ENCODE measurements around the gene IGFN1. TPM values are rescaled to one million over a fixed set of nuclear protein-coding genes. Genes with fewer than 3 reads are reported as not detected.
"Not testable (repeated sequence)": the region's sequence is repeated elsewhere in the genome, so short reads cannot be mapped to it uniquely, and the experiment has no call there.

IGFN1 gene
- total RNA-seq, 1 donor from 2014 or later = 0.52 TPM

- Histone ChIP-seq H3K9me3 (ENCODE audit: control insufficient read depth in 3 of 3, low read length in 3 of 3) (no peaks in the 10 kb centered on the region), H3K4me1 (ENCODE audit: control insufficient read depth in 3 of 3, insufficient read depth in 3 of 3, low read length in 3 of 3) (no peaks in the 10 kb centered on the region), H3K4me3 (ENCODE audit: low read length in 3 of 3) (no peak overlapping the region), H3K27me3 (ENCODE audit: control insufficient read depth in 3 of 3, insufficient read depth in 3 of 3, low read length in 3 of 3) (no peaks in the 10 kb centered on the region), H3K36me3 (ENCODE audit: control insufficient read depth in 3 of 3, insufficient read depth in 3 of 3, low read length in 3 of 3) (peaks cover 0 to 40% (median 13%) of the 10 kb centered on the region in 3 donors), H3K27ac (ENCODE audit: low read depth, low read length) (no peak overlapping the region), H3K9ac (ENCODE audit: low read depth in 1 of 3, low read length in 3 of 3) (no peak overlapping the region)
Measured at GRCh38 chr1:201229771-201230635, 39.4 kb downstream of the IGFN1 start.

- H3K27ac ChIP-seq (ENCODE audit: low read depth, low read length) = no peak overlapping the region
- H3K4me3 ChIP-seq (ENCODE audit: low read length in 3 of 3) = no peak overlapping the region
- peaks cover 0 to 34% (median 11%) of the 10 kb centered on the region in 3 donors for H3K36me3 ChIP-seq (ENCODE audit: control insufficient read depth in 3 of 3, insufficient read depth in 3 of 3, low read length in 3 of 3)
- no peaks in the 10 kb centered on the region for H3K4me1 ChIP-seq (ENCODE audit: control insufficient read depth in 3 of 3, insufficient read depth in 3 of 3, low read length in 3 of 3)
- H3K9ac ChIP-seq (ENCODE audit: low read depth in 1 of 3, low read length in 3 of 3) = no peak overlapping the region
- H3K27me3 ChIP-seq (ENCODE audit: control insufficient read depth in 3 of 3, insufficient read depth in 3 of 3, low read length in 3 of 3) = no peaks in the 10 kb centered on the region
- H3K9me3 ChIP-seq (ENCODE audit: control insufficient read depth in 3 of 3, low read length in 3 of 3) = no peaks in the 10 kb centered on the region
Measured at GRCh38 chr1:201230676-201231075, 40.1 kb downstream of the IGFN1 start.

- not testable (repeated sequence) for H3K4me3 ChIP-seq (ENCODE audit: low read length in 3 of 3); H3K27ac ChIP-seq (ENCODE audit: low read depth, low read length); H3K4me1 ChIP-seq (ENCODE audit: control insufficient read depth in 3 of 3, insufficient read depth in 3 of 3, low read length in 3 of 3); H3K36me3 ChIP-seq (ENCODE audit: control insufficient read depth in 3 of 3, insufficient read depth in 3 of 3, low read length in 3 of 3); H3K27me3 ChIP-seq (ENCODE audit: control insufficient read depth in 3 of 3, insufficient read depth in 3 of 3, low read length in 3 of 3); H3K9me3 ChIP-seq (ENCODE audit: control insufficient read depth in 3 of 3, low read length in 3 of 3); H3K9ac ChIP-seq (ENCODE audit: low read depth in 1 of 3, low read length in 3 of 3)
Measured at GRCh38 chr1:201239646-201240045, 49.0 kb downstream of the IGFN1 start.

GRCh38 chr1:201240171-201240570, 49.5 kb downstream of the IGFN1 start:
- Histone ChIP-seq H3K4me3 (ENCODE audit: low read length in 3 of 3) (no peak overlapping the region), H3K36me3 (ENCODE audit: control insufficient read depth in 3 of 3, insufficient read depth in 3 of 3, low read length in 3 of 3) (no peaks in the 10 kb centered on the region), H3K9me3 (ENCODE audit: control insufficient read depth in 3 of 3, low read length in 3 of 3) (no peaks in the 10 kb centered on the region), H3K27me3 (ENCODE audit: control insufficient read depth in 3 of 3, insufficient read depth in 3 of 3, low read length in 3 of 3) (peaks cover 0 to 8% (median 0%) of the 10 kb centered on the region in 3 donors), H3K27ac (ENCODE audit: low read depth, low read length) (no peak overlapping the region), H3K4me1 (ENCODE audit: control insufficient read depth in 3 of 3, insufficient read depth in 3 of 3, low read length in 3 of 3) (no peaks in the 10 kb centered on the region), H3K9ac (ENCODE audit: low read depth in 1 of 3, low read length in 3 of 3) (no peak overlapping the region)

GRCh38 chr1:201241736-201242135, 51.1 kb downstream of the IGFN1 start:
- H3K9ac ChIP-seq (ENCODE audit: low read depth in 1 of 3, low read length in 3 of 3) = no peak overlapping the region
- peaks cover 0 to 8% (median 0%) of the 10 kb centered on the region in 3 donors for H3K27me3 ChIP-seq (ENCODE audit: control insufficient read depth in 3 of 3, insufficient read depth in 3 of 3, low read length in 3 of 3)
- no peaks in the 10 kb centered on the region for H3K9me3 ChIP-seq (ENCODE audit: control insufficient read depth in 3 of 3, low read length in 3 of 3)
- H3K36me3 ChIP-seq (ENCODE audit: control insufficient read depth in 3 of 3, insufficient read depth in 3 of 3, low read length in 3 of 3) = no peaks in the 10 kb centered on the region
- H3K4me3 ChIP-seq (ENCODE audit: low read length in 3 of 3) = no peak overlapping the region
- H3K4me1 ChIP-seq (ENCODE audit: control insufficient read depth in 3 of 3, insufficient read depth in 3 of 3, low read length in 3 of 3) = no peaks in the 10 kb centered on the region
- H3K27ac ChIP-seq (ENCODE audit: low read depth, low read length) = no peak overlapping the region

- H3K4me1 ChIP-seq (ENCODE audit: control insufficient read depth in 3 of 3, insufficient read depth in 3 of 3, low read length in 3 of 3) = no peaks in the 10 kb centered on the region
- no peaks in the 10 kb centered on the region for H3K36me3 ChIP-seq (ENCODE audit: control insufficient read depth in 3 of 3, insufficient read depth in 3 of 3, low read length in 3 of 3)
- no peak overlapping the region for H3K4me3 ChIP-seq (ENCODE audit: low read length in 3 of 3)
- H3K9ac ChIP-seq (ENCODE audit: low read depth in 1 of 3, low read length in 3 of 3) = no peak overlapping the region
- H3K27ac ChIP-seq (ENCODE audit: low read depth, low read length) = no peak overlapping the region
- no peaks in the 10 kb centered on the region for H3K9me3 ChIP-seq (ENCODE audit: control insufficient read depth in 3 of 3, low read length in 3 of 3)
- peaks cover 0 to 8% (median 0%) of the 10 kb centered on the region in 3 donors for H3K27me3 ChIP-seq (ENCODE audit: control insufficient read depth in 3 of 3, insufficient read depth in 3 of 3, low read length in 3 of 3)
Measured at GRCh38 chr1:201245082-201245481, 54.5 kb downstream of the IGFN1 start.

GRCh38 chr1:201248721-201249559, 58.3 kb downstream of the IGFN1 start:
- no peaks in the 10 kb centered on the region for H3K36me3 ChIP-seq (ENCODE audit: control insufficient read depth in 3 of 3, insufficient read depth in 3 of 3, low read length in 3 of 3)
- no peak overlapping the region for H3K27ac ChIP-seq (ENCODE audit: low read depth, low read length)
- H3K4me1 ChIP-seq (ENCODE audit: control insufficient read depth in 3 of 3, insufficient read depth in 3 of 3, low read length in 3 of 3) = no peaks in the 10 kb centered on the region
- peaks cover 0 to 6% (median 0%) of the 10 kb centered on the region in 3 donors for H3K27me3 ChIP-seq (ENCODE audit: control insufficient read depth in 3 of 3, insufficient read depth in 3 of 3, low read length in 3 of 3)
- H3K9me3 ChIP-seq (ENCODE audit: control insufficient read depth in 3 of 3, low read length in 3 of 3) = no peaks in the 10 kb centered on the region
- H3K4me3 ChIP-seq (ENCODE audit: low read length in 3 of 3) = no peak overlapping the region
- no peak overlapping the region for H3K9ac ChIP-seq (ENCODE audit: low read depth in 1 of 3, low read length in 3 of 3)

GRCh38 chr1:201250326-201251011, 59.8 kb downstream of the IGFN1 start:
- Histone ChIP-seq H3K4me3 (ENCODE audit: low read length in 3 of 3) (no peak overlapping the region), H3K9me3 (ENCODE audit: control insufficient read depth in 3 of 3, low read length in 3 of 3) (no peaks in the 10 kb centered on the region), H3K36me3 (ENCODE audit: control insufficient read depth in 3 of 3, insufficient read depth in 3 of 3, low read length in 3 of 3) (no peaks in the 10 kb centered on the region), H3K4me1 (ENCODE audit: control insufficient read depth in 3 of 3, insufficient read depth in 3 of 3, low read length in 3 of 3) (no peaks in the 10 kb centered on the region), H3K9ac (ENCODE audit: low read depth in 1 of 3, low read length in 3 of 3) (no peak overlapping the region), H3K27ac (ENCODE audit: low read depth, low read length) (no peak overlapping the region), H3K27me3 (ENCODE audit: control insufficient read depth in 3 of 3, insufficient read depth in 3 of 3, low read length in 3 of 3) (no peaks in the 10 kb centered on the region)

GRCh38 chr1:201251411-201251810, 60.8 kb downstream of the IGFN1 start:
- Histone ChIP-seq H3K4me1 (ENCODE audit: control insufficient read depth in 3 of 3, insufficient read depth in 3 of 3, low read length in 3 of 3) (no peaks in the 10 kb centered on the region), H3K36me3 (ENCODE audit: control insufficient read depth in 3 of 3, insufficient read depth in 3 of 3, low read length in 3 of 3) (no peaks in the 10 kb centered on the region), H3K27ac (ENCODE audit: low read depth, low read length) (no peak overlapping the region), H3K9ac (ENCODE audit: low read depth in 1 of 3, low read length in 3 of 3) (no peak overlapping the region), H3K27me3 (ENCODE audit: control insufficient read depth in 3 of 3, insufficient read depth in 3 of 3, low read length in 3 of 3) (no peaks in the 10 kb centered on the region), H3K9me3 (ENCODE audit: control insufficient read depth in 3 of 3, low read length in 3 of 3) (no peaks in the 10 kb centered on the region), H3K4me3 (ENCODE audit: low read length in 3 of 3) (no peak overlapping the region)
